ENCODE results near the gene ZNF648.

The ZNF648 gene

DNA sequence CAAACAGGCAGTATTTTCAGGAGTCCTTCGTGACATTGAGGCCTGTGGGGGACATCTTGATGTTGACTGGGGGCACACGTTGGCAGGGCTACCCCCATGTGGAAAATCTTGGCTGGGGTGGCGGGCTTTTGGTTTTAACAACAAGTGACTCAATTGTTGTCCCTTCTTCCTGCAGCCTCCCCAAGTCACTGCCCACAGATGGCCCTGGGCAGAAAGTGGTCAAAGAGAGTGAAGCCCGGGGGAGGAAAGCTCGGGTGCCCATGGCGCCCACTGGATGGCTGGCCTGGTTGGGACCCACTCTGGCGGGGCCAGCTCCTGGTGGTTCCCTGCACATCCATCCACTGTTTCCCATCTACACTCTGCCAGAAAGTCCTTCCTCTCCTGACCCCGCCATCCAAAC, 24.6 kb upstream of the ZNF648 start:
- TF ChIP-seq, protein P1, sequence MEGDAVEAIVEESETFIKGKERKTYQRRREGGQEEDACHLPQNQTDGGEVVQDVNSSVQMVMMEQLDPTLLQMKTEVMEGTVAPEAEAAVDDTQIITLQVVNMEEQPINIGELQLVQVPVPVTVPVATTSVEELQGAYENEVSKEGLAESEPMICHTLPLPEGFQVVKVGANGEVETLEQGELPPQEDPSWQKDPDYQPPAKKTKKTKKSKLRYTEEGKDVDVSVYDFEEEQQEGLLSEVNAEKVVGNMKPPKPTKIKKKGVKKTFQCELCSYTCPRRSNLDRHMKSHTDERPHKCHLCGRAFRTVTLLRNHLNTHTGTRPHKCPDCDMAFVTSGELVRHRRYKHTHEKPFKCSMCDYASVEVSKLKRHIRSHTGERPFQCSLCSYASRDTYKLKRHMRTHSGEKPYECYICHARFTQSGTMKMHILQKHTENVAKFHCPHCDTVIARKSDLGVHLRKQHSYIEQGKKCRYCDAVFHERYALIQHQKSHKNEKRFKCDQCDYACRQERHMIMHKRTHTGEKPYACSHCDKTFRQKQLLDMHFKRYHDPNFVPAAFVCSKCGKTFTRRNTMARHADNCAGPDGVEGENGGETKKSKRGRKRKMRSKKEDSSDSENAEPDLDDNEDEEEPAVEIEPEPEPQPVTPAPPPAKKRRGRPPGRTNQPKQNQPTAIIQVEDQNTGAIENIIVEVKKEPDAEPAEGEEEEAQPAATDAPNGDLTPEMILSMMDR (IDR thresholded peaks at IDR 0.05; ENCODE audit: low read depth, low read length): no peak
- no peak overlapping the region for H3K4me3 ChIP-seq (ENCODE audit: low read depth, low read length)

DNA sequence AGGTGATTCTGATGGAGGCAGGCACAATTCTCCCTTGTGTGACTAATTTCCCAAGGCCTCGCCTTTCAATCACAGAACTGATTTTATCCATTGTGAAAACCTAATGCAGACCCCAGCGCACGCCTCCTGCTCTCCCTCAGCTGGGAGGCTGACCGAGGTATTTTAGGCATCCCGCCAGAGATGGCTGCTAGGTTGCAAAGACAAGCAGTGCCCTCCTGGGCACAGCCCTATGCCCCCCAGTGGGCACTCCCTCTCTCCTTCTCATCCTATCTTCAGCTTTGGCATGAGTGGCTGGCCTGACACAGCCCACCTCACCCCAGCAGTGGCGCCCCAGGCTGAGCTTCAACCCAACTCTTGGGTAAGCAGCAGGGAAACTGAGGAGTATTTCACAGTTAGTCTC, 24.2 kb upstream of the ZNF648 start:
- no peak overlapping the region for H3K4me3 ChIP-seq (ENCODE audit: low read depth, low read length)
- TF ChIP-seq, protein P1 (IDR thresholded peaks at IDR 0.05; ENCODE audit: low read depth, low read length): no peak

DNA sequence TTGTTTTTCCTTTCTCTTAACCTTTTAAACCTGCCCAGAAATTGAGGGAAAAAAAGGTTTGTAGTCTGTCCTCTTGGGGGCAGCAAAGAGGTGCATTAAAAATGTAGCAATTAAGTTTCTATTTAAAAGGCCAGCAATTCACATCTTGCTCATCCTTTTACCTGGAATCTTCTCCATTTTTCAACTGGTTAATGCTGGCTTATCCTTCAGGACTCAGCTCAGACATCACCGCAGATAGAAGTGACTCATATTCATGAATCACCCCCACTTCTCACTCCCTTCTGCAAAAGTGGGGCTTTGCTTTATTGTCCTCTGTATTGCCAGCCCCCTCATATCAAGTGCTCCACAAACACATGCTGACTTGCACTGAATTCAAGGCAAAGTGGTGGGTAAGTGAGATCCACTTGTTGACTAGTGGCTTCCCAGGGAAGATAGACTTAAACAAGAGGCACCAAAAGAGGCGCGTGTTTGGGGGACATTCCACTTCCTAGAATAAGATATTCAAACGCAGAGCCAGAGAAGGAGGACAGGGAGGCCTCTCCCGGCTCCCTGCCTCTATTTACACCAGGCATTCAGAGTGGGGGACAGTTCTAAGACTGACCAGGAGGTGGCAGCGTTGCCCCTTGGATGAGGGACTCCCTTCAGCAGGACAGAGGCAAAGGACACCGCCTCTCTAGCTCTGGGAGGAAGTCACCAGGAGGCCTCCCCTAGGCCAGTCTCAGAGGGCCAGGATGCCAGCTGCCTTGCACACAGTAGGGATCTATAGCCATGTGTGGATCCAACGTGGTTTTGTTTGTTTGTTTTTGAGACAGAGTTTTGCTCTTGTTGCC, 23.2 kb upstream of the ZNF648 start:
- H3K4me3 ChIP-seq (ENCODE audit: low read depth, low read length): no peak overlapping the region
- TF ChIP-seq, protein P1 (IDR thresholded peaks at IDR 0.05; ENCODE audit: low read depth, low read length): peak; percentile 68

DNA sequence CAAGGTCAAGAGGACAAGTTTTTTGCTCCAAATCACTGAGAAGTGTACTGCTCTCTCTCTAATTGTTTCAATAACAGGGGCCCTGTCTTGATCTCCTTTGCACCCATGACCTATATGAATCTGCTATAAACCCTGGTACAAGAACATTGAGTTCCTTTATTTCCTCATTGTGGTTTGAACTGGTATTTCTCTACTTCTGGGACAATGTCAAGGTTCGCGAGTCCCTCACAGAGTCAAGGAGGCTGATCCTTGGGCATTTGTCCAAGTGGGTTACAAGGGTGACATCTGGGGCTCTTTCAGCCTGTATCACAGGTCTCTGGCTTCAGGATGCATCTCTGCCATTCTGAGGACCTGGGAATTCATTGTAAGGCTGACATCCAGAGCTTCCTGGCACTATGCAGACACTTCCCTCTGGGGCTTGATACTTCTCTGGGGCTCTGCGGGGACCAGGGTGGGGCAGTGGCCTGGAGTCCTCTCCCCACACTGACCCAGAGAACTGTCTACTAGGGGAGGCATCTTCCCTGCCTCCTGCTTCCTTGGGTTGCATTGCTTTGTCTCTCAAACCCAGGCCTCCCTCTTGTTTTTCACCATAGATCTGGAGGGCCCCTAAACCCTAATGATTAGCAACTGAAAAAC, 22.5 kb upstream of the ZNF648 start:
- no peak overlapping the region for H3K4me3 ChIP-seq (ENCODE audit: low read depth, low read length)
- TF ChIP-seq, protein P1 (IDR thresholded peaks at IDR 0.05; ENCODE audit: low read depth, low read length): no peak

DNA sequence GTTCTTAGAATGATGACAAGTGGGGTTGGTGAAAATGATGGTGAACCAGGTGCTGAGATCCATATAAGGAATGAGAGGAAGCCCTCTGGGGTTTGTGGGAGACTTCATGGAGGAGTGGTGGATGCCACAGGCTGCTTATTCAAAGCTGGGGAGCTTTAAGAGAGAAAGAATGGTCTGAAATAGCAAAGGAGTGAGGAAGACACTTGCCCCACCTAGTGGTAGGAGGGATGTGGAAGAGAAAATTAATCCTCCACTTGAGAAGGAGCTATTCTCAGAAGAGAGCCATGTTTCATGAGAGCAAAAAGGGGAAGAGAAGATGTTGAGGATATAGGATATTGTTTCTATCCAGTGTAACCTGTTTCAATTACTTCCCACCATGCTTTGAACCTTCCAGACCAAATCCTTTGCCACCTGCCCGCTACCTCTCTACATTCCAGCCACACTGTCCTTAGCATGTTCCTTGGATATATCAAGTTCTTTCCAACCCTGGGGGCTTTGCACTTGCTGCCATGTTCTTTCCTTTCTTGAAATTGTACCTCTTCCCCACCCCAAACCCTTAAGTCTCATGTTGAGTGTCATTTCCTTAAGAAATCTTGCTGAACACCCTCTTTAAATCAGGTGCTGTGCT, 19.6 kb upstream of the ZNF648 start:
- no peak overlapping the region for H3K4me3 ChIP-seq (ENCODE audit: low read depth, low read length)
- TF ChIP-seq, protein P1 (IDR thresholded peaks at IDR 0.05; ENCODE audit: low read depth, low read length): 0 out of 2 replicates have a peak, but pooled peaks have one; percentile 21

DNA sequence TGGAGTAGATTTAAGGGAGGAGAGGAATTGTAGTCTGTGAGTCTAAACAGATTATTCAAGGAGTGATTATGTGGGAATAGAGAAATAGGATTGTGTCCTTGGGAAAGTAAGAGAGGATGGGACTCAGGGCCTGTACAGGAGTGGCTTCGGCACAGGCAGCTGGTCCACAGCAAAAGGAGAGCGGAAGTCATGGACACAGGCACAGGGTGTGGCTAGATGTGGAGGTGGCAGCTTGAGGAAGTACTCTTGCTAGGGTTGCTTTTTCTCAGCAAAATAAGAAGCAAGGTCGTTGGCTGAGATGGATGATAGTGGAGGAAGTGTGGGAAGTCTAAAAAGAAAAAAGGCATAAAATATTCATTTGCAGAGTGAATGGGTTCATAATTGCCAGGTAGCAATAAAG, 18.5 kb upstream of the ZNF648 start:
- H3K4me3 ChIP-seq (ENCODE audit: low read depth, low read length): no peak overlapping the region
- TF ChIP-seq, protein P1 (IDR thresholded peaks at IDR 0.05; ENCODE audit: low read depth, low read length): no peak

DNA sequence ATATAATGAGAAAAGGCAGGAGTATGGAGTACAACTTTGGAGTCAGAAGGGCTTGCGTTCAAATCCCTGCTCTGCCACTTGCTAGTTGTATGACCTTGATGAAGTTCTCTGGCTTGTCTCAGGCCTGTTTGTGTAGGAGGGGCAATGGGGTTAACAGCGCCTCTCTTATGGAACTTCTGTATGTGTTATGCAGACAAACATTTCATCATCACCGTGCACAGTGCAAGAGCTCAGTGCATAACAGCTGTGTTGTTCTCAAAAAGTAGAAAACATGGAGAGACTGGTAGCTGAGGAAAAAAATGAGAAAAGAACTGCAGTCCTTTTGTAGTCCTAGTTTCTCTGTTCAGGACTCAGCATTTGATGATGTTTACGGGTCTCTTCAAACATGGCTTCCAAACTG, 10.4 kb upstream of the ZNF648 start:
- TF ChIP-seq, protein P1 (IDR thresholded peaks at IDR 0.05; ENCODE audit: low read depth, low read length): no peak
- no peak overlapping the region for H3K4me3 ChIP-seq (ENCODE audit: low read depth, low read length)

All from WI38 (cell line).